HCT116 (cell line): ENCODE data around the gene RNF125. TPM values are rescaled to one million over a fixed set of nuclear protein-coding genes. Genes with fewer than 3 reads are reported as not detected.

ENCODE experiments used
- ATAC-seq: fragments of 200-7000 bp; cut with Tn5 transposase; 2 replicates; pipeline ENCODE4 v1.9.1; 2020; ENCODE audit warnings: mild to moderate bottlenecking, moderate library complexity
- BruUV-seq: library from RNA; stranded (reverse); fragments of 400-500 nt; replicated peaks from 2 replicates; lab custom pipeline; 2021; lab: Mats Ljungman, UMichigan
- CTCF ChIA-PET: fragments of 300-600 bp; sonication (Branson Sonifier 250); formaldehyde crosslinking; loops from one replicate; lab custom pipeline; 2021; ENCODE audit warnings: antibody characterized with exemption; lab: Charles Lee
- POLR2A ChIA-PET: fragments of 300-600, 350-600 bp; sonication (Branson Sonifier 250); formaldehyde crosslinking; loops from one replicate; lab custom pipeline; 2021; ENCODE audit warnings: antibody characterized with exemption; lab: Charles Lee
- RAD21 ChIA-PET, 2 experiments: fragments of 300-600 bp; sonication (Branson Sonifier 250); formaldehyde crosslinking; loops; one replicate each; lab custom pipeline; 2023; ENCODE audit warnings: low total read pairs in 2 of 2; ENCODE audit not compliant: uncharacterized antibody in 2 of 2, unreplicated experiment in 2 of 2, low non-redundant PET in 1 of 2; lab: Charles Lee
- DNase-seq: peaks from one replicate; pipeline ENCODE4 v3.0.0-alpha.2; 2010; ENCODE audit warnings: low read depth, low spot score
- H2AFZ ChIP-seq: fragments of 200-600 bp; shearing (Covaris generic), sonication (generic); 2 replicates; pipeline ENCODE4 v1.6.1; 2017; ENCODE audit warnings: low read depth, mixed run types, mixed read lengths, antibody characterized with exemption, low read length; ENCODE audit not compliant: poor library complexity, severe bottlenecking
- H3K27ac ChIP-seq: 2 replicates; pipeline ENCODE4 v1.5.1; 2012; ENCODE audit warnings: low read depth, low read length
- H3K27me3 ChIP-seq: fragments of 200-600 bp; sonication (generic); 2 replicates; pipeline ENCODE4 v1.6.1; 2016; ENCODE audit warnings: mixed run types, low read length, mixed read lengths; ENCODE audit not compliant: insufficient read depth
- H3K36me3 ChIP-seq, 2 experiments: fragments of 200-500 bp in 1 of 2; fragments of 200-600 bp in 1 of 2; sonication (Bioruptor generic) in 1 of 2; sonication (generic) in 1 of 2; 2 replicates each; pipeline versions ENCODE4 v1.5.1 to v1.6.1; 2014 to 2016; ENCODE audit warnings: low read length in 2 of 2, inconsistent platforms in 1 of 2, mixed read lengths in 1 of 2, mixed run types in 1 of 2; ENCODE audit not compliant: insufficient read depth in 2 of 2, control insufficient read depth in 1 of 2
- H3K4me1 ChIP-seq, 2 experiments: fragments of 200-600 bp in 1 of 2; sonication (generic) in 1 of 2; 2 replicates each; pipeline versions ENCODE4 v1.5.1 to v1.6.1; 2012 to 2017; ENCODE audit warnings: low read length in 2 of 2, inconsistent platforms in 1 of 2, mild to moderate bottlenecking in 1 of 2, mixed read lengths in 1 of 2, mixed run types in 1 of 2, moderate library complexity in 1 of 2; ENCODE audit not compliant: insufficient read depth in 2 of 2, control insufficient read depth in 1 of 2
- H3K4me2 ChIP-seq: fragments of 200-600 bp; sonication (generic); 2 replicates; pipeline ENCODE4 v1.6.1; 2017; ENCODE audit warnings: mixed run types, low read length, mixed read lengths
- H3K4me3 ChIP-seq, 2 experiments: fragments of 200-600 bp in 1 of 2; sonication (generic) in 1 of 2; replicated peaks in 1 of 2; 2 replicates each; pipeline ENCODE4 v1.5.1; 2011 to 2016; ENCODE audit warnings: low read length in 2 of 2, control low read depth in 1 of 2, low read depth in 1 of 2, mild to moderate bottlenecking in 1 of 2, mixed read lengths in 1 of 2, mixed run types in 1 of 2
- H3K79me2 ChIP-seq: fragments of 200-600 bp; sonication (generic); 2 replicates; pipeline ENCODE4 v1.6.1; 2017; ENCODE audit warnings: mild to moderate bottlenecking, mixed run types, low read length, moderate library complexity, mixed read lengths; ENCODE audit not compliant: insufficient read depth
- H3K9ac ChIP-seq: fragments of 200-600 bp; sonication (generic); 2 replicates; pipeline ENCODE4 v1.6.1; 2016; ENCODE audit warnings: low read length, mixed read lengths
- H3K9me2 ChIP-seq: fragments of 200-600 bp; sonication (generic), shearing (Covaris generic); 2 replicates; pipeline ENCODE4 v1.6.1; 2017; ENCODE audit warnings: mixed run types, mild to moderate bottlenecking, moderate library complexity; ENCODE audit not compliant: insufficient read depth
- H3K9me3 ChIP-seq, 2 experiments: fragments of 200-500 bp in 1 of 2; fragments of 200-600 bp in 1 of 2; sonication (Bioruptor generic) in 1 of 2; sonication (generic) in 1 of 2; 2 replicates each; pipeline ENCODE4 v1.6.1; 2014 to 2017; ENCODE audit warnings: low read length in 2 of 2, mixed read lengths in 2 of 2, inconsistent platforms in 1 of 2, low read depth in 1 of 2, mild to moderate bottlenecking in 1 of 2, mixed run types in 1 of 2, moderate library complexity in 1 of 2; ENCODE audit not compliant: control insufficient read depth in 1 of 2, insufficient read depth in 1 of 2
- H4K20me1 ChIP-seq: fragments of 200-600 bp; sonication (generic), shearing (Covaris generic); 2 replicates; pipeline ENCODE4 v1.6.1; 2017; ENCODE audit warnings: mixed run types, mild to moderate bottlenecking, moderate library complexity; ENCODE audit not compliant: insufficient read depth
- CBX3 ChIP-seq: IDR thresholded peaks from 2 replicates; pipeline ENCODE4 v1.6.1; 2012; ENCODE audit warnings: low read depth
- CEBPB ChIP-seq: IDR thresholded peaks from 2 replicates; pipeline ENCODE4 v1.6.1; 2012; ENCODE audit warnings: low read depth
- CTCF ChIP-seq, 3 experiments: fragments of 200-600 bp in 1 of 3; sonication (generic) in 1 of 3; IDR thresholded peaks in 2 of 3; conservative IDR thresholded peaks in 1 of 3; 2 replicates each; pipeline ENCODE4 v1.5.1; 2012 to 2017; ENCODE audit warnings: low read depth in 2 of 3, low read length in 2 of 3, antibody characterized with exemption in 1 of 3, borderline replicate concordance in 1 of 3, control low read depth in 1 of 3, mild to moderate bottlenecking in 1 of 3, mixed read lengths in 1 of 3, mixed run types in 1 of 3, moderate library complexity in 1 of 3; ENCODE audit not compliant: insufficient read depth in 1 of 3
- EGR1 ChIP-seq: IDR thresholded peaks from 2 replicates; pipeline ENCODE4 v1.6.1; 2012; ENCODE audit warnings: low read depth
- EZH2phosphoT487 ChIP-seq: fragments of 200-600 bp; IDR thresholded peaks from 2 replicates; pipeline ENCODE4 v1.6.1; 2018; ENCODE audit warnings: antibody characterized with exemption, borderline replicate concordance
- RAD21 ChIP-seq: IDR thresholded peaks from 2 replicates; pipeline ENCODE4 v1.6.1; 2012; ENCODE audit warnings: low read depth, mild to moderate bottlenecking
- SP1 ChIP-seq: IDR thresholded peaks from 2 replicates; pipeline ENCODE4 v1.6.1; 2012; ENCODE audit warnings: low read depth
- SRF ChIP-seq: IDR thresholded peaks from 2 replicates; pipeline ENCODE4 v1.6.1; 2012; ENCODE audit warnings: low read depth
- YY1 ChIP-seq: IDR thresholded peaks from 2 replicates; pipeline ENCODE4 v1.6.1; 2011; ENCODE audit warnings: low read length, low read depth, moderate library complexity, mild to moderate bottlenecking; ENCODE audit not compliant: insufficient replicate concordance; ENCODE audit errors: extremely low read depth
- ZNF274 ChIP-seq: fragments of 200-500 bp; sonication (Bioruptor generic); IDR thresholded peaks from 2 replicates; pipeline ENCODE4 v1.6.1; 2014; ENCODE audit warnings: mild to moderate bottlenecking, low read depth, low read length, inconsistent platforms
- intact Hi-C: fragments of 100-400 bp; cut with micrococcal nuclease; formaldehyde crosslinking; loops from 2 replicates; pipeline ENCODE4 v1.10.0; 2022
- total RNA-seq: library from RNA; stranded (reverse); gene quantifications from one replicate; pipeline ENCODE4 v1.2.1, GENCODE V29; 2021; ENCODE audit not compliant: unreplicated experiment
- TF ChIP-seq, protein P1 (sequence below): IDR thresholded peaks from 2 replicates; pipeline ENCODE4 v1.6.1; 2012; ENCODE audit warnings: low read depth

RNF125 gene
- total RNA-seq, 1 experiment from 2014 or later, result 7.4 TPM

DNA sequence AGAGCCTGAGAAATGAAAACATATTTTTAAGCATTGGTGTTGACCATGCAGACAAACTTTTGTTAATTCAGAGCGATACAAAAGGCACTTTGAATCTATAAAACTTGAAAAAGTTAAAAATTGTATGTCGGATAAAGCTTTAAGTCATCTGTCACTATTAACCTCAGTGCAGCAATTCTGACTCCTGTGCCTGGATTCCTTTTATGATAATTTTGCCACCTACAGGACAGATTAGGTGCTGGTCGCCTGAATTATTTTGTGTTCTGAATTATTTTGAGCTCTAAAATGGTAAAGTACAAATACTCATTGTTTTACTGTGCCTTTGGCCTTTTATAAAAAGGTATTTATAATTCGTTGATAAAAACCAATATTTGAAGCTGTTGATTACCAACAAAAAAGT is 53.7 kb downstream of the RNF125 start:
- ChIA-PET CTCF (interaction anchor here (0.9 to 1.8 kb wide), 13 partner anchors 9 to 335 kb away, joined by 3 to 17 read pairs (median 5); partner anchors contain the start of genes RNF125 and RNF138), POLR2A (interaction anchor here (0.8 kb wide), 1 partner anchor 19 kb away, joined by 3 read pairs; the partner anchor contains the start of gene RNF138), RAD21 (no interaction called here)
- no peaks in the 10 kb centered on the region for H3K9me3 ChIP-seq
- ATAC-seq (no peak), DNase-seq (no peak)
- no peak overlapping the region for H3K4me3 ChIP-seq
- no peak for TF ChIP-seq EGR1
- TF ChIP-seq CTCF (IDR thresholded peaks at IDR 0.05 in 2 of 3, conservative IDR thresholded peaks at IDR 0.05 in 1 of 3; ENCODE audit: borderline replicate concordance in 1 of 3, insufficient read depth in 1 of 3, low read depth in 2 of 3, low read length in 2 of 3), result peak; percentile 27 to 57 (median 40); a peak in 3 of 6 replicates
- no peak for TF ChIP-seq ZNF274
- TF ChIP-seq RAD21, result peak; percentile 56
- no peak overlapping the region for H2AFZ ChIP-seq
- H3K27me3 ChIP-seq, result no peaks in the 10 kb centered on the region
- no peaks in the 10 kb centered on the region for H3K4me1 ChIP-seq
- H3K36me3 ChIP-seq, result no peaks in the 10 kb centered on the region
- H3K27ac ChIP-seq, result no peak overlapping the region
- H3K9me2 ChIP-seq, result no peaks in the 10 kb centered on the region
- no peaks in the 10 kb centered on the region for H4K20me1 ChIP-seq
- no TSS peak for BruUV-seq
- no peak overlapping the region for H3K4me2 ChIP-seq
- intact Hi-C loops, result loop anchor here (10.0 kb wide), 1 partner anchor 518 kb away; no protein-coding TSS in a partner anchor
- H3K79me2 ChIP-seq, result no peaks in the 10 kb centered on the region
- H3K9ac ChIP-seq, result no peak overlapping the region

DNA sequence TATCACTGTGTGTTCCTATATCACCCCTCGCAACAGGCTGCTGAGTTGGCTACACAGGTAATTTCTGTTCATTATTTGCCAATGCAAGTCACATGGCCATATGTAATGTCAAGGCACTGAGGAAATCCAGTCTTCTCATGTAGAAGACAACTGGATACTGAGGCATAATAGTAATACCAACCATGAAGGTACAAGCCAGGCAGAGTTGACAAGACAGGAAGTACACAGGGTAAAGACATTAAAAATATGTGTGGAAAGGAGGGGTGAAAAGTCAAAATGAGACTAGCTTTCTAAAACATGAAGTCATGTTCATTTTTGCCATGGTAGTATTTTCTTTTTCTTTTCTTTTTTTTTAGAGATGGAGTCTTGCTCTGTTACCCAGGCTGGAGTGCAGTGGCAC is 55.6 kb downstream of the RNF125 start:
- no peaks in the 10 kb centered on the region for H3K4me1 ChIP-seq
- BruUV-seq, result no TSS peak
- H3K27me3 ChIP-seq, result no peaks in the 10 kb centered on the region
- H3K9me3 ChIP-seq, result no peaks in the 10 kb centered on the region
- H3K9me2 ChIP-seq, result no peaks in the 10 kb centered on the region
- no peaks in the 10 kb centered on the region for H3K36me3 ChIP-seq
- no peaks in the 10 kb centered on the region for H3K79me2 ChIP-seq
- ChIA-PET CTCF (no interaction called here), POLR2A (no interaction called here), RAD21 (no interaction called here)
- intact Hi-C loops, result loop anchor here (10.0 kb wide), 1 partner anchor 519 kb away; no protein-coding TSS in a partner anchor
- no peak overlapping the region for H3K27ac ChIP-seq
- H3K4me3 ChIP-seq, result no peak overlapping the region
- H2AFZ ChIP-seq, result no peak overlapping the region
- no peak for DNase-seq
- H3K4me2 ChIP-seq, result no peak overlapping the region
- no peak overlapping the region for H3K9ac ChIP-seq
- no peak for ATAC-seq
- H4K20me1 ChIP-seq, result no peaks in the 10 kb centered on the region
- no peak for TF ChIP-seq SRF
- TF ChIP-seq CTCF (IDR thresholded peaks at IDR 0.05 in 2 of 3, conservative IDR thresholded peaks at IDR 0.05 in 1 of 3; ENCODE audit: borderline replicate concordance in 1 of 3, insufficient read depth in 1 of 3, low read depth in 2 of 3, low read length in 2 of 3), result no peak
- TF ChIP-seq CBX3, result no peak
- no peak for TF ChIP-seq EZH2phosphoT487
- TF ChIP-seq, protein P1, sequence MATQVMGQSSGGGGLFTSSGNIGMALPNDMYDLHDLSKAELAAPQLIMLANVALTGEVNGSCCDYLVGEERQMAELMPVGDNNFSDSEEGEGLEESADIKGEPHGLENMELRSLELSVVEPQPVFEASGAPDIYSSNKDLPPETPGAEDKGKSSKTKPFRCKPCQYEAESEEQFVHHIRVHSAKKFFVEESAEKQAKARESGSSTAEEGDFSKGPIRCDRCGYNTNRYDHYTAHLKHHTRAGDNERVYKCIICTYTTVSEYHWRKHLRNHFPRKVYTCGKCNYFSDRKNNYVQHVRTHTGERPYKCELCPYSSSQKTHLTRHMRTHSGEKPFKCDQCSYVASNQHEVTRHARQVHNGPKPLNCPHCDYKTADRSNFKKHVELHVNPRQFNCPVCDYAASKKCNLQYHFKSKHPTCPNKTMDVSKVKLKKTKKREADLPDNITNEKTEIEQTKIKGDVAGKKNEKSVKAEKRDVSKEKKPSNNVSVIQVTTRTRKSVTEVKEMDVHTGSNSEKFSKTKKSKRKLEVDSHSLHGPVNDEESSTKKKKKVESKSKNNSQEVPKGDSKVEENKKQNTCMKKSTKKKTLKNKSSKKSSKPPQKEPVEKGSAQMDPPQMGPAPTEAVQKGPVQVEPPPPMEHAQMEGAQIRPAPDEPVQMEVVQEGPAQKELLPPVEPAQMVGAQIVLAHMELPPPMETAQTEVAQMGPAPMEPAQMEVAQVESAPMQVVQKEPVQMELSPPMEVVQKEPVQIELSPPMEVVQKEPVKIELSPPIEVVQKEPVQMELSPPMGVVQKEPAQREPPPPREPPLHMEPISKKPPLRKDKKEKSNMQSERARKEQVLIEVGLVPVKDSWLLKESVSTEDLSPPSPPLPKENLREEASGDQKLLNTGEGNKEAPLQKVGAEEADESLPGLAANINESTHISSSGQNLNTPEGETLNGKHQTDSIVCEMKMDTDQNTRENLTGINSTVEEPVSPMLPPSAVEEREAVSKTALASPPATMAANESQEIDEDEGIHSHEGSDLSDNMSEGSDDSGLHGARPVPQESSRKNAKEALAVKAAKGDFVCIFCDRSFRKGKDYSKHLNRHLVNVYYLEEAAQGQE, result no peak
- TF ChIP-seq YY1, result no peak
- no peak for TF ChIP-seq SP1
- no peak for TF ChIP-seq RAD21
- no peak for TF ChIP-seq EGR1
- TF ChIP-seq CEBPB, result no peak
